GM23248 (cell line): ENCODE results near the gene GSN. TPM values are rescaled to one million over a fixed set of nuclear protein-coding genes. Genes with fewer than 3 reads are reported as not detected.

Experiments
- DNase-seq: peaks from one replicate; pipeline ENCODE4 v3.0.0-alpha.2; 2015
- H2AFZ ChIP-seq: fragments of 200-600 bp; sonication (generic); 2 replicates; pipeline ENCODE4 v1.6.1; 2016; ENCODE audit warnings: antibody characterized with exemption
- H3F3A ChIP-seq: fragments of 200-600 bp; sonication (generic); 2 replicates; pipeline ENCODE4 v1.6.1; 2016; ENCODE audit warnings: mild to moderate bottlenecking, antibody characterized with exemption, mixed run types; ENCODE audit not compliant: insufficient read depth
- H3K27ac ChIP-seq: fragments of 200-600 bp; sonication (generic); 2 replicates; pipeline ENCODE4 v1.5.1; 2016; ENCODE audit warnings: mild to moderate bottlenecking
- H3K27me3 ChIP-seq: fragments of 200-600 bp; sonication (generic); replicated peaks from 2 replicates; pipeline ENCODE4 v1.6.1; 2016; ENCODE audit warnings: mild to moderate bottlenecking; ENCODE audit not compliant: insufficient read depth
- H3K36me3 ChIP-seq: fragments of 200-600 bp; sonication (generic); 2 replicates; pipeline ENCODE4 v1.6.1; 2016; ENCODE audit warnings: low read depth, mild to moderate bottlenecking
- H3K4me1 ChIP-seq: fragments of 200-600 bp; sonication (generic); 2 replicates; pipeline ENCODE4 v1.6.1; 2016; ENCODE audit warnings: mild to moderate bottlenecking; ENCODE audit not compliant: insufficient read depth
- H3K4me2 ChIP-seq: fragments of 200-600 bp; sonication (generic); one replicate; pipeline ENCODE4 v1.6.1; 2016; ENCODE audit warnings: mild to moderate bottlenecking; ENCODE audit not compliant: unreplicated experiment
- H3K4me3 ChIP-seq: fragments of 200-600 bp; sonication (generic); 2 replicates; pipeline ENCODE4 v1.5.1; 2016; ENCODE audit warnings: mild to moderate bottlenecking
- H3K79me2 ChIP-seq: fragments of 200-600 bp; sonication (generic); 2 replicates; pipeline ENCODE4 v1.6.1; 2016; ENCODE audit warnings: mild to moderate bottlenecking; ENCODE audit not compliant: insufficient read depth
- H3K9ac ChIP-seq: fragments of 200-600 bp; sonication (generic); 2 replicates; pipeline ENCODE4 v1.6.1; 2016; ENCODE audit warnings: mild to moderate bottlenecking
- H3K9me2 ChIP-seq: fragments of 200-600 bp; sonication (generic); 2 replicates; pipeline ENCODE4 v1.6.1; 2016; ENCODE audit warnings: mixed run types, mild to moderate bottlenecking, moderate library complexity; ENCODE audit not compliant: insufficient read depth
- H3K9me3 ChIP-seq: fragments of 200-600 bp; sonication (generic); one replicate; pipeline ENCODE4 v1.6.1; 2017; ENCODE audit warnings: low read depth
- H4K20me1 ChIP-seq: fragments of 200-600 bp; sonication (generic); 2 replicates; pipeline ENCODE4 v1.6.0; 2016; ENCODE audit not compliant: insufficient read depth
- EZH2 ChIP-seq: fragments of 200-600 bp; sonication (generic); IDR thresholded peaks from 2 replicates; pipeline ENCODE4 v1.6.1; 2018; ENCODE audit warnings: antibody characterized with exemption, mild to moderate bottlenecking; ENCODE audit not compliant: insufficient read depth, poor library complexity, severe bottlenecking
- EZH2phosphoT487 ChIP-seq: fragments of 200-600 bp; sonication (generic); IDR thresholded peaks from 2 replicates; pipeline ENCODE4 v1.6.1; 2018; ENCODE audit warnings: antibody characterized with exemption, moderate library complexity, mild to moderate bottlenecking, low read depth; ENCODE audit not compliant: insufficient read depth
- WGBS, 2 experiments: methylation state at CpG; one replicate each; pipeline ENCODE4 v1.1.6; 2015 to 2017; ENCODE audit warnings: low lambda C conversion rate in 2 of 2, low coverage in 1 of 2; ENCODE audit errors: missing lambda C conversion rate in 2 of 2; 5-methylcytosine and 5-hydroxymethylcytosine counted together
- in situ Hi-C: fragments of 300-500 bp; cut with MboI; formaldehyde crosslinking; loops from 2 replicates; pipeline ENCODE4 v1.15.0; 2020
- polyA plus RNA-seq: library from polyadenylated mRNA; unstranded; fragments of >200 nt; fragmentation: Nextera tagmentation; extraction: Ambion mirVana; gene quantifications from 2 replicates; pipeline ENCODE4 v1.2.1, GENCODE V29; 2016
- total RNA-seq: library from RNA; depleted of rRNA; stranded (reverse); fragments of >200 nt; shearing (Covaris generic); gene quantifications from 2 replicates; pipeline ENCODE4 v1.2.3, GENCODE V29; 2014

The GSN gene
- total and polyA plus RNA-seq, 2 experiments from 2014 or later: 258 to 387 TPM

DNA sequence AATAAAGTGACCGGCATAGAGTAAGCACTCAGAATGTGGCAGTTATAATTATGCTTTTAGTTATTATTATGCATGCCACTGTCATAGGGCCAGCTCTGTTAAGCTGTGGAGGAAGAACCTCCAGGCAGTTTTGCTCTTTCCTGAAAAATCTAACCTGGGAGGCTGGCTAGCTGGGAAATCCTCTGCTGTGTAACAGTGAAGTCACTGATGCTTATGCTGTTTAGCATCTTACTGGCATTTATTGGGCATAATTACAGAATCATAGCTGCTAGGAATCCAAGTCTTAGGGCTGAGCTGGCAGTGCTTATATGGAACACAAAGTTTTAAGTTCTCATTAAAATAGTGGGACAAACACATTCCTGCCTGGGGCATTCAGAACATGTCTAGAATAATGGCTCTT lies 5.5 kb upstream of the GSN start:
- in situ Hi-C loops: no loop called here
- Histone ChIP-seq H3K4me1 (peaks cover 42% of the 10 kb centered on the region), H3F3A (peaks cover 43% of the 10 kb centered on the region), H3K9me2 (no peaks in the 10 kb centered on the region), H4K20me1 (no peaks in the 10 kb centered on the region), H3K9ac (no peak overlapping the region), H3K27ac (no peak overlapping the region), H2AFZ (no peak overlapping the region), H3K9me3 (no peaks in the 10 kb centered on the region), H3K4me3 (no peak overlapping the region), H3K4me2 (no peak overlapping the region), H3K79me2 (no peaks in the 10 kb centered on the region), H3K36me3 (no peaks in the 10 kb centered on the region), H3K27me3 (no peaks in the 10 kb centered on the region)
- 70 to 83% methylated on average over 1 of the region's 1 CpG for WGBS, 2 experiments
- no peak for TF ChIP-seq EZH2phosphoT487
- TF ChIP-seq EZH2: no peak
- peak; percentile 56 for DNase-seq

DNA sequence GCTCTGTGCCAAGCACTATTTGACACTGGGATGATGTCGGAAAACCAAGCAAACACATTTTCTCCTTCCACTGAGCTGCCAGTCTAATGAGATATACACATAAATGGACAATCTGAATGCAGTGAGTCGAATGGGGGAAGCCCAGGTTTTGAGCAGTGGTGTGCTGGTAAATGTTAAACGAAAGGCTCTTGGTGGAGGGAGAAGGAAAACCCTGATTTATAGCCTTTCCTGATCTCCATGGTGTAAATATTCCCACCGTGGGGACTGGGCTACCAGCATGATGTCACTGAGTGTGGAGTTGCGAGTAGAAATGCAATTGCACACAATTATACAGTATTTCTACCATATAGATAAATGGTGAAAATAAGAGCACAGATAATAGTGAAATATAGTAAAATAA lies 5.0 kb upstream of the GSN start:
- no peak for DNase-seq
- Histone ChIP-seq H3K79me2 (no peaks in the 10 kb centered on the region), H3K36me3 (no peaks in the 10 kb centered on the region), H4K20me1 (no peaks in the 10 kb centered on the region), H3K4me2 (no peak overlapping the region), H3K4me1 (peaks cover 39% of the 10 kb centered on the region), H3K9me2 (no peaks in the 10 kb centered on the region), H3K9me3 (no peaks in the 10 kb centered on the region), H2AFZ (no peak overlapping the region), H3K27ac (no peak overlapping the region), H3K4me3 (no peak overlapping the region), H3K9ac (no peak overlapping the region), H3F3A (peaks cover 40% of the 10 kb centered on the region), H3K27me3 (no peaks in the 10 kb centered on the region)
- in situ Hi-C loops: no loop called here
- WGBS, 2 experiments: 61 to 68% methylated on average over 5 of the region's 5 CpGs
- TF ChIP-seq EZH2 (no peak), EZH2phosphoT487 (no peak)

DNA sequence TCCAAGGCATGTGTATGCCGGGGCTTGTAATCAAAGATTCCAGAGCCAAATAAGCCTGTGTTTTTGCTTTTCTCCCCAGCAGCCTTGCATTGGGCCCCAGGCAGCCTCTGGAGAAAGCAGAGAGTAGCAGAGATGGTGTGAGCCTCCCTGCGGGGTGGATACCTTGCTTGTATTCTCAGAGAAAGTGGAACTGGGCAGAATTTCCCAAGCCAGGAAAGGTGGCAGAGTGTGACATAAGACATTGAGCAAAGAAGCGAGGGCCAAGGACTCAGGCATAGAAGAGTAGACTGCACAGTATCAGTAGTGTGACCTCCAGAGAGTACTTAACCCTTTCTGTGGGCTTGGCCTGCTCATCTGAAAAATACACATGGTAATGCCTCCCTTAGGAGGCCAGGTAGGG lies 1.6 kb upstream of the GSN start:
- DNase-seq: no peak
- no peaks in the 10 kb centered on the region for H3K9me3 ChIP-seq
- peaks cover 47% of the 10 kb centered on the region for H3F3A ChIP-seq
- no peak overlapping the region for H3K27ac ChIP-seq
- peaks cover 36% of the 10 kb centered on the region for H3K4me1 ChIP-seq
- H3K9ac ChIP-seq: no peak overlapping the region
- no peaks in the 10 kb centered on the region for H4K20me1 ChIP-seq
- no peaks in the 10 kb centered on the region for H3K27me3 ChIP-seq
- no peak overlapping the region for H2AFZ ChIP-seq
- H3K9me2 ChIP-seq: no peaks in the 10 kb centered on the region
- no peaks in the 10 kb centered on the region for H3K36me3 ChIP-seq
- no peak overlapping the region for H3K4me3 ChIP-seq
- peaks cover 29% of the 10 kb centered on the region for H3K79me2 ChIP-seq
- TF ChIP-seq EZH2 (no peak), EZH2phosphoT487 (no peak)
- WGBS, 2 experiments: 86 to 92% methylated on average over 3 of the region's 3 CpGs
- in situ Hi-C loops: no loop called here
- H3K4me2 ChIP-seq: no peak overlapping the region

GRCh38 chr9:121266906-121267650 lies 884 bp upstream of the GSN start:
- Histone ChIP-seq H2AFZ (peak overlapping the region; percentile 84), H4K20me1 (no peaks in the 10 kb centered on the region), H3K9me3 (no peaks in the 10 kb centered on the region), H3K4me2 (peak overlapping the region; percentile 70), H3K4me1 (peaks cover 36% of the 10 kb centered on the region), H3K4me3 (peak overlapping the region; percentile 85), H3F3A (peaks cover 47% of the 10 kb centered on the region), H3K9ac (no peak overlapping the region), H3K79me2 (peaks cover 35% of the 10 kb centered on the region), H3K27me3 (no peaks in the 10 kb centered on the region), H3K9me2 (no peaks in the 10 kb centered on the region), H3K36me3 (no peaks in the 10 kb centered on the region), H3K27ac (no peak overlapping the region)
- no peak for DNase-seq
- WGBS, 2 experiments: 47 to 49% methylated on average over 18 of the region's 18 CpGs
- in situ Hi-C loops: no loop called here
- TF ChIP-seq EZH2phosphoT487: no peak
- no peak for TF ChIP-seq EZH2
